Nephron progenitor cell (in vitro differentiated cells): ENCODE results near the gene TDRD12.

Source experiments
- DNase-seq: peaks from one replicate; pipeline ENCODE4 v3.0.0; 2021
- H3K27ac Mint-ChIP-seq: 2 replicates; pipeline ENCODE4 v1.8.0; 2021; ENCODE audit warnings: mild to moderate bottlenecking, moderate library complexity, mixed read lengths
- H3K27me3 Mint-ChIP-seq: 2 replicates; pipeline ENCODE4 v1.8.0; 2021; ENCODE audit warnings: mild to moderate bottlenecking, low read depth, mixed read lengths; ENCODE audit not compliant: poor library complexity
- H3K36me3 Mint-ChIP-seq: 2 replicates; pipeline ENCODE4 v1.8.0; 2021; ENCODE audit warnings: low read depth, mixed read lengths
- H3K4me1 Mint-ChIP-seq: 2 replicates; pipeline ENCODE4 v1.8.0; 2021; ENCODE audit warnings: mixed read lengths
- H3K4me3 Mint-ChIP-seq: 2 replicates; pipeline ENCODE4 v1.8.0; 2021; ENCODE audit warnings: mild to moderate bottlenecking, moderate library complexity, mixed read lengths
- H3K9me3 Mint-ChIP-seq: 2 replicates; pipeline ENCODE4 v1.8.0; 2021; ENCODE audit warnings: mild to moderate bottlenecking, moderate library complexity, mixed read lengths
- CTCF ChIP-seq: fragments of 200-600 bp; sonication (generic); IDR thresholded peaks from 2 replicates; pipeline ENCODE4 v1.5.0; 2021; ENCODE audit warnings: antibody characterized with exemption

The TDRD12 gene

GRCh38 chr19:32822916-32823746 lies 103.6 kb downstream of the TDRD12 start:
- H3K4me1 Mint-ChIP-seq, result peaks cover 56% of the 10 kb centered on the region
- peaks cover 12% of the 10 kb centered on the region for H3K27me3 Mint-ChIP-seq
- no peak overlapping the region for H3K4me3 Mint-ChIP-seq
- no peaks in the 10 kb centered on the region for H3K36me3 Mint-ChIP-seq
- no peak for TF ChIP-seq CTCF
- no peak for DNase-seq
- H3K27ac Mint-ChIP-seq, result no peak overlapping the region
- H3K9me3 Mint-ChIP-seq, result no peaks in the 10 kb centered on the region

- TF ChIP-seq CTCF, result no peak
- no peak overlapping the region for H3K4me3 Mint-ChIP-seq
- H3K27ac Mint-ChIP-seq, result peak overlapping the region; percentile 66
- H3K9me3 Mint-ChIP-seq, result no peaks in the 10 kb centered on the region
- no peak for DNase-seq
- peaks cover 53% of the 10 kb centered on the region for H3K4me1 Mint-ChIP-seq
- H3K36me3 Mint-ChIP-seq, result no peaks in the 10 kb centered on the region
- H3K27me3 Mint-ChIP-seq, result peaks cover 16% of the 10 kb centered on the region
Observed at GRCh38 chr19:32823747-32824102, 104.2 kb downstream of the TDRD12 start.

GRCh38 chr19:32824191-32824751 lies 104.7 kb downstream of the TDRD12 start:
- Mint-ChIP-seq H3K4me3 (peak overlapping the region; percentile 40), H3K27me3 (peaks cover 13% of the 10 kb centered on the region), H3K27ac (peak overlapping the region; percentile 97), H3K9me3 (no peaks in the 10 kb centered on the region), H3K36me3 (no peaks in the 10 kb centered on the region), H3K4me1 (peaks cover 53% of the 10 kb centered on the region)
- no peak for TF ChIP-seq CTCF
- DNase-seq, result no peak

GRCh38 chr19:32824916-32825608 lies 105.5 kb downstream of the TDRD12 start:
- H3K36me3 Mint-ChIP-seq, result no peaks in the 10 kb centered on the region
- peak overlapping the region; percentile 40 for H3K4me3 Mint-ChIP-seq
- H3K9me3 Mint-ChIP-seq, result no peaks in the 10 kb centered on the region
- peaks cover 10% of the 10 kb centered on the region for H3K27me3 Mint-ChIP-seq
- H3K27ac Mint-ChIP-seq, result peak overlapping the region; percentile 97
- DNase-seq, result no peak
- no peak for TF ChIP-seq CTCF
- H3K4me1 Mint-ChIP-seq, result peaks cover 45% of the 10 kb centered on the region

- no peak overlapping the region for H3K27ac Mint-ChIP-seq
- no peak for DNase-seq
- no peak for TF ChIP-seq CTCF
- H3K36me3 Mint-ChIP-seq, result peaks cover 4% of the 10 kb centered on the region
- peaks cover 4% of the 10 kb centered on the region for H3K27me3 Mint-ChIP-seq
- no peak overlapping the region for H3K4me3 Mint-ChIP-seq
- peaks cover 27% of the 10 kb centered on the region for H3K4me1 Mint-ChIP-seq
- peaks cover 3% of the 10 kb centered on the region for H3K9me3 Mint-ChIP-seq
Observed at GRCh38 chr19:32828139-32828538, 108.6 kb downstream of the TDRD12 start.
